Type B pancreatic cell (in vitro differentiated cells): ENCODE measurements around the gene STING1. TPM values are rescaled to one million over a fixed set of nuclear protein-coding genes. Genes with fewer than 3 reads are reported as not detected.

Source experiments
- DNase-seq: peaks from one replicate; pipeline ENCODE4 v3.0.0; 2021; ENCODE audit warnings: mixed read lengths; ENCODE audit not compliant: unreplicated experiment; ENCODE audit errors: extremely low spot score
- H3K27ac Mint-ChIP-seq: 2 replicates; pipeline ENCODE4 v1.8.0; 2021; ENCODE audit warnings: mild to moderate bottlenecking, mixed read lengths
- H3K27me3 Mint-ChIP-seq: 2 replicates; pipeline ENCODE4 v1.8.0; 2021; ENCODE audit warnings: mixed read lengths
- H3K36me3 Mint-ChIP-seq: 2 replicates; pipeline ENCODE4 v1.8.0; 2021; ENCODE audit warnings: mixed read lengths
- H3K4me1 Mint-ChIP-seq: one replicate; pipeline ENCODE4 v1.8.0; 2021; ENCODE audit warnings: mixed read lengths; ENCODE audit not compliant: unreplicated experiment
- H3K4me3 Mint-ChIP-seq: 2 replicates; pipeline ENCODE4 v1.8.0; 2021; ENCODE audit warnings: mild to moderate bottlenecking, mixed read lengths
- H3K9me3 Mint-ChIP-seq: 2 replicates; pipeline ENCODE4 v1.8.0; 2021; ENCODE audit warnings: mixed read lengths
- total RNA-seq: library from RNA; stranded (reverse); gene quantifications from 2 replicates; pipeline ENCODE4 v1.2.1, GENCODE V29; 2021; ENCODE audit warnings: low replicate concordance
- TF ChIP-seq, protein P1 (sequence below): fragments of 200-600 bp; sonication (generic); conservative IDR thresholded peaks from 2 replicates; pipeline ENCODE4 v1.5.0; 2021; ENCODE audit warnings: antibody characterized with exemption, mild to moderate bottlenecking

STING1 gene
- total RNA-seq, 1 donor from 2014 or later, result 7.7 TPM

DNA sequence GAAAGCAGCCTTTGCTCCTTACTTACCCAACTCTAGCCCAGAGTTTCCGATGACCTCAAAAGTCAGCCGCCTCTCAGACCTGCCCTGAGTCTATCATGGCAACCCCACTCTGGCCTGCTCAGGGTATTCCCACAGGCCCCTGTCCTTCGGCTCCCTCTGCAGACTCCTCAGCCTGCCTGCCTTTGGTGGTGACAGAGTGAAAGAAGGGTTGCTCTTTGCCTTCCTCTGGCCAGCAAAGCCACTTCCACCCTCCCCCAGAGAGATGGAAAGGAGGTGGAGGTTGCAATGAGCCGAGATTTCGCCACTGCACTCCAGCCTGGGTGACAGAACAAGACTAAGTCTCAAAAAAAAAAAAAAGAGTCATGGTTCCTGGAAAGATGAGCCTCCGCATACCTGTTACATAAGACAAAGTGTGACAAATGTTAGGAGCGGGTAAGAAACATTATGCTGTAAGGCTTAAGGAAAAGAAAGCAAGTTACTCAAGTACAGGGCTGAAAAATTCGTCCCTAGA is 14.1 kb downstream of the STING1 start:
- Mint-ChIP-seq H3K9me3 (no peaks in the 10 kb centered on the region), H3K4me3 (no peak overlapping the region), H3K27ac (no peak overlapping the region), H3K4me1 (peaks cover 25% of the 10 kb centered on the region), H3K27me3 (peaks cover 10% of the 10 kb centered on the region), H3K36me3 (no peaks in the 10 kb centered on the region)
- DNase-seq, result no peak
- TF ChIP-seq, protein P1, sequence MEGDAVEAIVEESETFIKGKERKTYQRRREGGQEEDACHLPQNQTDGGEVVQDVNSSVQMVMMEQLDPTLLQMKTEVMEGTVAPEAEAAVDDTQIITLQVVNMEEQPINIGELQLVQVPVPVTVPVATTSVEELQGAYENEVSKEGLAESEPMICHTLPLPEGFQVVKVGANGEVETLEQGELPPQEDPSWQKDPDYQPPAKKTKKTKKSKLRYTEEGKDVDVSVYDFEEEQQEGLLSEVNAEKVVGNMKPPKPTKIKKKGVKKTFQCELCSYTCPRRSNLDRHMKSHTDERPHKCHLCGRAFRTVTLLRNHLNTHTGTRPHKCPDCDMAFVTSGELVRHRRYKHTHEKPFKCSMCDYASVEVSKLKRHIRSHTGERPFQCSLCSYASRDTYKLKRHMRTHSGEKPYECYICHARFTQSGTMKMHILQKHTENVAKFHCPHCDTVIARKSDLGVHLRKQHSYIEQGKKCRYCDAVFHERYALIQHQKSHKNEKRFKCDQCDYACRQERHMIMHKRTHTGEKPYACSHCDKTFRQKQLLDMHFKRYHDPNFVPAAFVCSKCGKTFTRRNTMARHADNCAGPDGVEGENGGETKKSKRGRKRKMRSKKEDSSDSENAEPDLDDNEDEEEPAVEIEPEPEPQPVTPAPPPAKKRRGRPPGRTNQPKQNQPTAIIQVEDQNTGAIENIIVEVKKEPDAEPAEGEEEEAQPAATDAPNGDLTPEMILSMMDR, result no peak

DNA sequence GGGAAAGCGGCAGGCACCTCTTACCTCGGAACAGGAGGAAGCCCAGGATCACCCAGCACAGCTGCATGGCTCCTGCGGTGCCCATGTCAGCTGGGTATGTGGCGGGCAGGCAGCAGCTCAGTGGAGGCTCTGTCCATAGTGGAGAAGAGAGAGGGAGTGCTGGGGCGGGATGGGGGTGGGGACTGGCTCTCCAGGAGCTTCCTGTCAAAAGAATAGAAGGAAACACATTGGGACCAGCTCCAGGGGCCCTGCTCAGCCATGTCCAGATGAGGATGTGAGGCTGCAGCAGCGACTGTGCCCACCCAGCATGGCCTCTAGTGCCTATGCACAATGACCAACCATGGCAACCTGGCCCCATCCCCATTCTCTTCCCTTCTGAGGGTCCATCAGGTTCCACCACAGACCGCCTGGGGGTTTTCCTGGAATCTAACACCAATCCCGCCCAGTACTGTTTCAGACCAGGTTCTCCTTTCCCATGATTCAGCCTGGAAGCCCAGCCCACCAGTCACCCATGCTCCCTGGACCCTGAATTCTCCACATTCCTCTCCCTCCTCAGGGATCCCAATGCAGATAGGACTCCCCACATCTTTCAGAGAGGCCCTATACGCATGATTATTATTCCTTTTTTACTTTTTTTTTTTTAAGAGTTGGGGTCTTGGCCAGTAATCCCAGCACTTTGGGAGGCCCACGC is 19.8 kb downstream of the STING1 start, which contains the start of gene ECSCR:
TSS of gene ECSCR (minus strand) at position 158 of the 691 bp plus-strand sequence. CDS start at position 85, 73 bp downstream.
- no peak within 1 kb of the TSS for H3K27ac Mint-ChIP-seq
- DNase-seq, result no peak
- peaks cover 10% of the 10 kb centered on the region for H3K4me1 Mint-ChIP-seq
- TF ChIP-seq, protein P1, result no peak
- H3K36me3 Mint-ChIP-seq, result no peaks in the 10 kb centered on the region
- H3K9me3 Mint-ChIP-seq, result no peaks in the 10 kb centered on the region
- H3K27me3 Mint-ChIP-seq, result no peaks in the 10 kb centered on the region
- H3K4me3 Mint-ChIP-seq, result no peak within 1 kb of the TSS

DNA sequence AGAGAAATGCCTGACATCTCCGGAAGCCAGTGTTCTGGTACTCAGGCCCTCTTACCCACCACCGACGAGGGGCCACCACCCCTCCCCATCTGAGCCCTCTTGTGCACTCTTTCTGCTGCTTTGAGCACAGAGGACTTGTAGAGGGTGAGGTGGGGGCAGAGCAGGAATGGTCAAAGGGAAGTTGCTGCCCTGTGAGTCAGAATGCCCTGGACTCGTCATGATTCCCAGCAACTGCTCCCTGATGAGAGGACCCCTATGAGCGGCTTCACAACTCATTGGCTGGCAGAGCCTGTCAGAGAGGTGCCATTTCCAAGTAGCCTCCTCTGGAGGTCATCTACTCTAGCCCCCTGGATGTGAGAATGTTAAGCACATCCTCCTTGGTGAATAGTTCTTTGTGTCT is 20.9 kb downstream of the STING1 start:
- Mint-ChIP-seq H3K4me1 (peaks cover 10% of the 10 kb centered on the region), H3K9me3 (no peaks in the 10 kb centered on the region), H3K27ac (no peak overlapping the region), H3K36me3 (no peaks in the 10 kb centered on the region), H3K27me3 (no peaks in the 10 kb centered on the region), H3K4me3 (no peak overlapping the region)
- TF ChIP-seq, protein P1, result no peak
- DNase-seq, result no peak

DNA sequence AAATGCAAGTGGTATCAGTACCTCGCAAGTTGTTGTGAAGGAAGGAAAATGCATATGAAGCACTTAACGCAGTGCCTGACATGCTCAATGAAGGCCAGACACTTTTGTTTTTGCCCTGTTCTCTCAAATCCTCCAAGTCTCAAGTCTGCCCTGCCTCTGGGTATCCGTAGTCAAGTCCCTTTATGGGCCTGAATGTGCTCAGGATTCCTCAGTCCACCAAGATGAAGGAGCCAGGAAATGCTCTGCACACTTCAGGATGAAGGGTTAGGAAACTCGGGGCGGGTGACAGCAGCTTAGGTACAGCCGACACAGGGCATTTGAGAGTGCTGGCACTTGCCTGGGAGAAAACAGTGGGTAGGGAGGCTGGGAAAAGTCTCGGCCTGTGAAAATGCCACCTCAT is 21.4 kb downstream of the STING1 start:
- TF ChIP-seq, protein P1, result no peak
- no peak overlapping the region for H3K27ac Mint-ChIP-seq

DNA sequence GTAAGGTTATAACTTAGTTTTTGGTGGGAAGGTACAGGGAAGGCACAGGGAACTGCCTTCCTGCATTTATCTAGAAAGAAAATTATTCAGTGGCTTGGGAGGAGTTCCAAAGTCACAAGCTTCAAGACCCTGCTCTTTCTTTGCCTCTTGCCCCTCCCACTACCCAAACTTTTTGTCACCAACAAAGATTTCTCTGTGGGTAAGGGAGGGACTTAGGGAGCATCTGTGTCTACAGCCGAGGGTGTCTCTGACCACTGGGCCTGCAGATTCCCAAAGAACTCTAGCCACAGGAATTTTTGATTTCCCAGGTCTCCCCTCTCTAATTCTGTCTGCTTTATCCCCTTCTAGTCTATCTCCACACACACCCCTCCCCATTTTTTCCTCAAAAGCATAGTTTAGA is 22.1 kb downstream of the STING1 start:
- no peaks in the 10 kb centered on the region for H3K27me3 Mint-ChIP-seq
- TF ChIP-seq, protein P1, result no peak
- no peak overlapping the region for H3K27ac Mint-ChIP-seq
- no peaks in the 10 kb centered on the region for H3K9me3 Mint-ChIP-seq
- no peak overlapping the region for H3K4me3 Mint-ChIP-seq
- no peaks in the 10 kb centered on the region for H3K36me3 Mint-ChIP-seq
- H3K4me1 Mint-ChIP-seq, result peaks cover 10% of the 10 kb centered on the region
- no peak for DNase-seq

More for the DNA sequence above, 21.4 kb downstream of the STING1 start:
- H3K9me3 Mint-ChIP-seq, result no peaks in the 10 kb centered on the region
- H3K36me3 Mint-ChIP-seq, result no peaks in the 10 kb centered on the region
- no peak for DNase-seq
- H3K4me3 Mint-ChIP-seq, result no peak overlapping the region
- no peaks in the 10 kb centered on the region for H3K27me3 Mint-ChIP-seq
- peaks cover 10% of the 10 kb centered on the region for H3K4me1 Mint-ChIP-seq
